A549 (cell line): ENCODE data around the gene DCLK1. TPM values are rescaled to one million over a fixed set of nuclear protein-coding genes. Genes with fewer than 3 reads are reported as not detected.

Source experiments
- ATAC-seq, 2 experiments: fragments of 200-7000 bp in 1 of 2; fragments of >200 bp in 1 of 2; cut with Nextera tagmentation in 1 of 2; cut with Tn5 transposase in 1 of 2; 3 replicates each; pipeline versions ENCODE4 v1.8.0 to v1.9.1; 2018 to 2020; ENCODE audit warnings: mild to moderate bottlenecking in 1 of 2, moderate library complexity in 1 of 2
- CTCF ChIA-PET: fragments of 300-600 bp; sonication (Branson Sonifier 250); formaldehyde crosslinking; extraction: SDS; loops from one replicate; lab custom pipeline; 2021; ENCODE audit warnings: antibody characterized with exemption, inconsistent platforms; lab: Yijun Ruan, JAX
- POLR2A ChIA-PET: fragments of 350-600 bp; formaldehyde crosslinking; extraction: SDS; loops from one replicate; lab custom pipeline; 2021; ENCODE audit warnings: antibody characterized with exemption, inconsistent platforms; lab: Yijun Ruan, JAX
- DNase-seq, 2 experiments: peaks; one replicate each; pipeline versions ENCODE4 v3.0.0 to v3.0.0-alpha.2; 2011 to 2016; ENCODE audit warnings: low read depth in 1 of 2, low spot score in 1 of 2
- FAIRE-seq: peaks from 2 replicates; lab custom pipeline; 2011; peaks lifted over from hg19 to GRCh38; lab: Jason Lieb, UNC
- H3K27ac ChIP-seq, 2 experiments: fragments of >200 bp; sonication (Bioruptor Twin); formaldehyde crosslinking; 3 replicates each; pipeline ENCODE4 v1.5.1; 2016 to 2017
- H3K4me1 ChIP-seq: fragments of >200 bp; sonication (Bioruptor Twin); formaldehyde crosslinking; 3 replicates; pipeline ENCODE4 v1.6.1; 2016
- H3K4me2 ChIP-seq: fragments of >200 bp; sonication (Bioruptor Twin); formaldehyde crosslinking; 3 replicates; pipeline ENCODE4 v1.6.1; 2016
- H3K4me3 ChIP-seq: fragments of >200 bp; sonication (Bioruptor Twin); formaldehyde crosslinking; 3 replicates; pipeline ENCODE4 v1.5.1; 2016
- H3K9me3 ChIP-seq: fragments of >200 bp; sonication (Bioruptor Twin); formaldehyde crosslinking; 3 replicates; pipeline ENCODE4 v1.6.1; 2016
- CBX2 ChIP-seq: fragments of 200-600 bp; sonication (generic); IDR thresholded peaks from 2 replicates; pipeline ENCODE4 v1.6.1; 2016; ENCODE audit warnings: low read depth, mild to moderate bottlenecking, borderline replicate concordance
- CEBPB ChIP-seq, 2 experiments: fragments of >200 bp in 1 of 2; sonication (Bioruptor Twin) in 1 of 2; formaldehyde crosslinking in 1 of 2; IDR thresholded peaks; 2 replicates each; pipeline ENCODE4 v1.6.1; 2012 to 2016
- EHF ChIP-seq: fragments of 250-450 bp; sonication (Bioruptor Pico); IDR thresholded peaks from 2 replicates; pipeline ENCODE4 v1.5.0; 2020; ENCODE audit warnings: mild to moderate bottlenecking
- EP300 ChIP-seq, 2 experiments: fragments of >200 bp; sonication (Bioruptor Twin); formaldehyde crosslinking; IDR thresholded peaks; 2 replicates in 1 of 2; 3 replicates in 1 of 2; pipeline ENCODE4 v1.6.1; 2016 to 2017
- FOSB ChIP-seq: fragments of 250-450 bp; sonication (Bioruptor Pico); IDR thresholded peaks from 2 replicates; pipeline ENCODE4 v1.5.0; 2020; ENCODE audit warnings: mild to moderate bottlenecking, moderate library complexity
- GATA3 ChIP-seq: IDR thresholded peaks from 2 replicates; pipeline ENCODE4 v1.6.1; 2012; ENCODE audit warnings: borderline replicate concordance
- HEYL ChIP-seq: fragments of 250-450 bp; sonication (Bioruptor Pico); IDR thresholded peaks from 2 replicates; pipeline ENCODE4 v1.8.0; 2021; ENCODE audit warnings: mild to moderate bottlenecking, moderate library complexity
- HOXA7 ChIP-seq: fragments of 250-450 bp; sonication (Bioruptor Pico); IDR thresholded peaks from 2 replicates; pipeline ENCODE4 v1.5.0; 2020; ENCODE audit warnings: mild to moderate bottlenecking, moderate library complexity
- HOXB5 ChIP-seq: fragments of 250-450 bp; sonication (Bioruptor Pico); IDR thresholded peaks from 2 replicates; pipeline ENCODE4 v1.5.0; 2020; ENCODE audit warnings: mild to moderate bottlenecking, moderate library complexity
- JUN ChIP-seq, 2 experiments: fragments of >200 bp; sonication (Bioruptor Twin); formaldehyde crosslinking; IDR thresholded peaks; 2 replicates in 1 of 2; 3 replicates in 1 of 2; pipeline ENCODE4 v1.6.1; 2016 to 2017
- JUNB ChIP-seq: fragments of >200 bp; sonication (Bioruptor Twin); formaldehyde crosslinking; IDR thresholded peaks from 2 replicates; pipeline ENCODE4 v1.6.1; 2016
- KDM5A ChIP-seq: fragments of 200-600 bp; sonication (generic); IDR thresholded peaks from 2 replicates; pipeline ENCODE4 v1.6.1; 2016; ENCODE audit warnings: antibody characterized with exemption, mild to moderate bottlenecking
- MAFK ChIP-seq: fragments of 450-650 bp; IDR thresholded peaks from 2 replicates; pipeline ENCODE4 v1.6.1; 2014; ENCODE audit not compliant: partially characterized antibody
- NFE2L2 ChIP-seq: fragments of 150-350 bp; conservative IDR thresholded peaks from 2 replicates; pipeline ENCODE4 v1.6.1; 2014; ENCODE audit warnings: low read length
- NPAS2 ChIP-seq: fragments of 250-450 bp; sonication (Bioruptor Pico); IDR thresholded peaks from 2 replicates; pipeline ENCODE4 v1.8.0; 2022; ENCODE audit warnings: mild to moderate bottlenecking, moderate library complexity, borderline replicate concordance
- NR3C1 ChIP-seq: fragments of >200 bp; sonication (Bioruptor Twin); formaldehyde crosslinking; IDR thresholded peaks from 3 replicates; pipeline ENCODE4 v1.6.1; 2017
- POLR2A ChIP-seq: IDR thresholded peaks from 2 replicates; pipeline ENCODE4 v1.6.1; 2012; ENCODE audit warnings: mild to moderate bottlenecking, low read length
- RCOR1 ChIP-seq: fragments of 150-350 bp; IDR thresholded peaks from 2 replicates; pipeline ENCODE4 v1.6.1; 2014; ENCODE audit warnings: antibody characterized with exemption, low read length, low read depth
- SMC3 ChIP-seq: fragments of >200 bp; sonication (Bioruptor Twin); formaldehyde crosslinking; IDR thresholded peaks from 3 replicates; pipeline ENCODE4 v1.6.1; 2018; ENCODE audit warnings: inconsistent platforms
- SREBF2 ChIP-seq: fragments of 450-650 bp; IDR thresholded peaks from 2 replicates; pipeline ENCODE4 v1.6.1; 2014; ENCODE audit warnings: mild to moderate bottlenecking, moderate library complexity
- ZFP36 ChIP-seq: fragments of 450-650 bp; IDR thresholded peaks from 2 replicates; pipeline ENCODE4 v1.6.1; 2014; ENCODE audit warnings: borderline replicate concordance; ENCODE audit not compliant: partially characterized antibody
- ZNF302 ChIP-seq: fragments of 250-450 bp; sonication (Bioruptor Pico); IDR thresholded peaks from 2 replicates; pipeline ENCODE4 v1.9.0; 2021; ENCODE audit warnings: inconsistent platforms, mild to moderate bottlenecking, moderate library complexity
- WGBS: methylation state at CpG from one replicate; pipeline ENCODE4 v1.1.6; 2017; ENCODE audit errors: missing lambda C conversion rate; 5-methylcytosine and 5-hydroxymethylcytosine counted together
- polyA plus RNA-seq, 4 experiments: library from polyadenylated mRNA; depleted of rRNA in 3 of 4; stranded (reverse); fragments of >200 nt; fragmentation: RNase III in 1 of 4; extraction: RNeasy Plus Mini Kit Qiagen cat#74134 plus additional on column Dnase treatment in 1 of 4; gene quantifications; 2 replicates in 3 of 4; 3 replicates in 1 of 4; pipeline ENCODE4 v1.2.3, GENCODE V29; 2011 to 2017
- TF ChIP-seq, protein P1 (sequence below): IDR thresholded peaks from 2 replicates; pipeline ENCODE4 v1.6.1; 2012; ENCODE audit warnings: low read depth, borderline replicate concordance
- TF ChIP-seq, protein P2 (sequence below): fragments of >200 bp; sonication (Bioruptor Twin); formaldehyde crosslinking; IDR thresholded peaks from 2 replicates; pipeline ENCODE4 v1.6.1; 2016
- TF ChIP-seq, protein P3 (sequence below): fragments of 450-650 bp; IDR thresholded peaks from 2 replicates; pipeline ENCODE4 v1.6.1; 2014; ENCODE audit warnings: antibody characterized with exemption

The DCLK1 gene
- polyA plus RNA-seq, 2 of the 4 experiments (the other 2 are of a cell fraction) = 0.13 to 0.21 TPM

DNA sequence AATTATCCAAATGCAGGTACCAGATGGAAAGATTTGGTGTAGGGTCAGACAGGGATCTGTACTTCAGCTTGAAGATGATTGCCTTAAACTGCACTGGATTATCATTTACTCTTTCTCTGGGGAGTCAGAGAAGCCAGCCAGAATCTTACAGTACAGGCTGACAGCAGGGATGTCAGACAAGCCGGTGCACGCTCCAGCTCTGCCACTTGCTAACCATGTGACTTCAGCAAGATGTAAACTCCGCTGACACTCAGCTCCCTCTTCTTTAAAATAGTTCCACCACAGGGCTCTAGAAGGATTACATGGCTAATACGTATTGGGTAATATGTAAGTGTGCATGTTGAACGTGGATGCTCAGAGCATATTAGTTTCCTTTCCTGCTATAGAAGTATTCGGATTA is 403.3 kb downstream of the DCLK1 start:
- FAIRE-seq = no peak
- no peak for ATAC-seq
- CTCF ChIA-PET = no interaction called here

DNA sequence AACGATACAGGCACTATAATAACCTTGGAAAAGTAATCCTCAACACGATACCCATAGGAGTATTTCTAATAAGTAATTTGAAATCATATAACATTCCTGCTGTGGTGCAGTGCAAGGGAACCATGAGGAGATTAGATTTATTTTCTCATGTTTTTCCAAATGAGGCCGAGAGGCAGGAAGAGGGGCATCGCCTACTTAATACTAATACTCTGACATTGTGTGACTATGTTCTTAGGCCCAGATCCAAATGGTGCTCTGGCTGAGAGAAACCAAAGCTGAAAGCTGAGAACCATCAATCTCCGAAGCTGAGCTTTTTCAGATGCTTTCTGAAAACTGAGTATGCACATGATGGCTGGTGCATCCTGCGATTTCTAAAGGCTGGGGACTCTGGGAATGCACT is 406.7 kb downstream of the DCLK1 start:
- no peak for DNase-seq
- Histone ChIP-seq H3K4me2 (no peak overlapping the region), H3K27ac (no peak overlapping the region), H3K4me1 (no peaks in the 10 kb centered on the region), H3K4me3 (no peak overlapping the region), H3K9me3 (no peaks in the 10 kb centered on the region)
- ChIA-PET CTCF (no interaction called here), POLR2A (no interaction called here)
- TF ChIP-seq, protein P1, sequence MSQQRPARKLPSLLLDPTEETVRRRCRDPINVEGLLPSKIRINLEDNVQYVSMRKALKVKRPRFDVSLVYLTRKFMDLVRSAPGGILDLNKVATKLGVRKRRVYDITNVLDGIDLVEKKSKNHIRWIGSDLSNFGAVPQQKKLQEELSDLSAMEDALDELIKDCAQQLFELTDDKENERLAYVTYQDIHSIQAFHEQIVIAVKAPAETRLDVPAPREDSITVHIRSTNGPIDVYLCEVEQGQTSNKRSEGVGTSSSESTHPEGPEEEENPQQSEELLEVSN = no peak
- TF ChIP-seq MAFK = no peak
- 67% methylated on average over 6 of the region's 6 CpGs for WGBS
- no peak for ATAC-seq
- FAIRE-seq = no peak

More for the DNA sequence above, 403.3 kb downstream of the DCLK1 start:
- no peak overlapping the region for H3K4me3 ChIP-seq
- H3K27ac ChIP-seq = no peak overlapping the region
- H3K4me1 ChIP-seq = no peaks in the 10 kb centered on the region
- POLR2A ChIA-PET = no interaction called here
- H3K4me2 ChIP-seq = no peak overlapping the region
- no peak for DNase-seq
- 59% methylated on average over 6 of the region's 6 CpGs for WGBS
- no peaks in the 10 kb centered on the region for H3K9me3 ChIP-seq
- TF ChIP-seq POLR2A = no peak
- TF ChIP-seq SMC3 = no peak
- no peak for TF ChIP-seq JUN (IDR thresholded peaks at IDR 0.05)
- TF ChIP-seq NFE2L2 = no peak
- TF ChIP-seq, protein P2, sequence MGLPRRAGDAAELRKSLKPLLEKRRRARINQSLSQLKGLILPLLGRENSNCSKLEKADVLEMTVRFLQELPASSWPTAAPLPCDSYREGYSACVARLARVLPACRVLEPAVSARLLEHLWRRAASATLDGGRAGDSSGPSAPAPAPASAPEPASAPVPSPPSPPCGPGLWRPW = no peak
- no peak for TF ChIP-seq EP300 (IDR thresholded peaks at IDR 0.05)
- no peak for TF ChIP-seq EHF (CRISPR knock-in tag)
- TF ChIP-seq HOXA7 = no peak
- TF ChIP-seq HOXB5 = no peak
- no peak for TF ChIP-seq KDM5A
- no peak for TF ChIP-seq JUNB

DNA sequence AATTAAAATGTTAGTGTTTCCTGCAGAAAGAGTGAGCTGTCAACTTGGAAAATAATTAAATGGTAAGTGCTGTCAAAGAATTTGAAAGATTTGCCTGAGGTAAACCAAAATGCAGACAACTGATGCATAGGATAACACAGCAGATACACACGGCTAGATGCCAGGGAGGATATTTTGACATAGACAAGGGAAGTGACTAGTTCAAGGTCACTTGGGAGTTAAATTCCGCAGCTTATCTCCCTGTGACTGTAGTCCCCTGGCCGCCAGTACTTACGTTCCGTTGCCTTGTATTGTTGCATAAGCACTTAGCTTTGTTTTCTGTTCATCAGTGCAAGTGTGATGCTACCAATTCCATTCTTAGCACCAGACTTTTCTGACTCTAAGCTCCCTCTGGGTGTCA is 407.4 kb downstream of the DCLK1 start:
- TF ChIP-seq FOSB (no peak), CEBPB (IDR thresholded peaks at IDR 0.05) (no peak), NR3C1 (no peak), HEYL (CRISPR knock-in tag) (no peak)
- TF ChIP-seq, protein P3, sequence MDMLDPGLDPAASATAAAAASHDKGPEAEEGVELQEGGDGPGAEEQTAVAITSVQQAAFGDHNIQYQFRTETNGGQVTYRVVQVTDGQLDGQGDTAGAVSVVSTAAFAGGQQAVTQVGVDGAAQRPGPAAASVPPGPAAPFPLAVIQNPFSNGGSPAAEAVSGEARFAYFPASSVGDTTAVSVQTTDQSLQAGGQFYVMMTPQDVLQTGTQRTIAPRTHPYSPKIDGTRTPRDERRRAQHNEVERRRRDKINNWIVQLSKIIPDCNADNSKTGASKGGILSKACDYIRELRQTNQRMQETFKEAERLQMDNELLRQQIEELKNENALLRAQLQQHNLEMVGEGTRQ = no peak
- FAIRE-seq (no peak), DNase-seq (no peak), ATAC-seq (no peak)
- Histone ChIP-seq H3K9me3 (no peaks in the 10 kb centered on the region), H3K4me3 (no peak overlapping the region), H3K27ac (no peak overlapping the region), H3K4me2 (no peak overlapping the region), H3K4me1 (no peaks in the 10 kb centered on the region)
- ChIA-PET POLR2A (no interaction called here), CTCF (interaction anchor here (0.7 kb wide), 1 partner anchor 56 kb away, joined by 3 read pairs; no protein-coding TSS in a partner anchor)
- WGBS = 39% methylated on average over 5 of the region's 5 CpGs

DNA sequence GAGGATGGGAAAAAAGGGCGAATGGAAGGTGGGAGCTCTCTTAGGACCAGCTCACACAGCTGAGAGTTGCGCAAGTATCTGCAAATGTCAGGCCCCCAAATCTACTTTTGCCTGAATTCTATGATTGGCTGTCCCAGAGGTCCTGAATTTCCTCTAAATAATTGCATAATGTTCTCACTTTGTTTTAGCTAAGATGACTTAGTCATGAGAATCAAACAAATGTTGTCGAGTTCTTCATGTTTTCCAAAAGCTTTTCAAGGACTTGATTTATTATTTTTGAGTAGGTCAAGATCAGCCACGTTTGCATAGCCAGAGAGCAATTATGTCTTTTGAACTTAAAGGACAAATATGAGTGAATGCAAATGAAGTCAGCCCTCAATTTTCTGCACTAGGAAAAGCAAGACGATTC is 408.1 kb downstream of the DCLK1 start:
- CTCF ChIA-PET = interaction anchor here (0.7 to 1.1 kb wide), 2 partner anchors 56 to 95 kb away, joined by 3 read pairs; no protein-coding TSS in a partner anchor
- POLR2A ChIA-PET = no interaction called here
- no peak overlapping the region for H3K27ac ChIP-seq
- FAIRE-seq (no peak), ATAC-seq (no peak)
- no peaks in the 10 kb centered on the region for H3K4me1 ChIP-seq
- no peak overlapping the region for H3K4me3 ChIP-seq
- WGBS = 37% methylated on average over 5 of the region's 5 CpGs
- no peaks in the 10 kb centered on the region for H3K9me3 ChIP-seq
- no peak for TF ChIP-seq RCOR1
- no peak for TF ChIP-seq ZFP36
- TF ChIP-seq KDM5A = no peak
- no peak for TF ChIP-seq POLR2A
- TF ChIP-seq NFE2L2 = no peak
- TF ChIP-seq SREBF2 = no peak
- no peak for TF ChIP-seq GATA3
- no peak for TF ChIP-seq NPAS2 (CRISPR knock-in tag)
- no peak for TF ChIP-seq EP300 (IDR thresholded peaks at IDR 0.05)
- no peak for TF ChIP-seq CBX2
- TF ChIP-seq ZNF302 = no peak
- TF ChIP-seq, all 56 proteins: peak for 0
- no peak for DNase-seq
- H3K4me2 ChIP-seq = no peak overlapping the region
